Stomach (tissue), 4 donors: ENCODE data around the gene WDR86.

Source experiments
- POLR2A ChIP-seq, 4 donors: fragments of 450-650 bp; IDR thresholded peaks; one replicate each; pipeline ENCODE4 v1.6.1; 2016; ENCODE audit warnings: antibody characterized with exemption in 4 of 4, control low read depth in 2 of 4, mild to moderate bottlenecking in 1 of 4, moderate library complexity in 1 of 4
- TF ChIP-seq, protein P1 (sequence below), 7 experiments: fragments of 450-650 bp in 4 of 7; fragments of 200-600 bp in 3 of 7; sonication (generic) in 3 of 7; IDR thresholded peaks; one replicate each; pipeline ENCODE4 v1.5.1; 2016 to 2019; ENCODE audit warnings: antibody characterized with exemption in 7 of 7, control low read depth in 2 of 7, mild to moderate bottlenecking in 1 of 7

DNA sequence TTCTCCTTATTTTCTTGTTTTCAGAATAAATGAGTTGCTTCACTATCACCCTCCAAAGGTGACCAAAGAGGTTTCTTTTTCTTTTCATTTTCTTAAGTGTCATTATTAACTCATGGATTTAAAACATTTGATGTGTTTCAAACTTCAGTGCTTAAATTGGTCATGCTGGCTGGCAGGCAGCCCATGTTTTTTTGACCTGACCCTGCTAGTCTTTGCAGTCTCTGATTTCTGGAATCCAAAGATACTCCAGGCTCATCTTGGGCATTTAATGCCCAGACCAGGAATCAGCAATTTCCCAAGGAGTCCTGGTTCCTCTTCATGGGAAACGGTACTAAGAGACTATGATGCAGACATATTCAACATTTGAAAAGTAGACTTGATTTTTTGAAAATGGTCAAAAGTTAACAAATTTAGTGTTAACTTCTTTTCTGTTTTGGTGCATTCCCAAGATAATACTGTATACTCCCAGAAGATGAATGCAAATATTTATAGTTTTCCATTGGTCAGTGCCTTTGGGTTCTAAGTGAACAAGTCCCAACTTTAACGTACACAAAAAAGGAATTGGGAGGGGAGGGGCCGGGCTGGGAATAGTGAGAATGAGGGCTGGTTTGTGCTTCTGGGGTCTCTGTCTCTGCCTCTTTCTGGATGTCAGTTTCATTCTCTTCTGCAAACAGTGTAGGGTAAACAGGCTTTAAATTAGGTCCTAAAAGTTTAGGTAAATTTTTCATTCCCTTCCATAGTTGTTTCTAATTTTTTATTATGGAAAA is 48.5 kb downstream of the WDR86 start:
- TF ChIP-seq, protein P1, sequence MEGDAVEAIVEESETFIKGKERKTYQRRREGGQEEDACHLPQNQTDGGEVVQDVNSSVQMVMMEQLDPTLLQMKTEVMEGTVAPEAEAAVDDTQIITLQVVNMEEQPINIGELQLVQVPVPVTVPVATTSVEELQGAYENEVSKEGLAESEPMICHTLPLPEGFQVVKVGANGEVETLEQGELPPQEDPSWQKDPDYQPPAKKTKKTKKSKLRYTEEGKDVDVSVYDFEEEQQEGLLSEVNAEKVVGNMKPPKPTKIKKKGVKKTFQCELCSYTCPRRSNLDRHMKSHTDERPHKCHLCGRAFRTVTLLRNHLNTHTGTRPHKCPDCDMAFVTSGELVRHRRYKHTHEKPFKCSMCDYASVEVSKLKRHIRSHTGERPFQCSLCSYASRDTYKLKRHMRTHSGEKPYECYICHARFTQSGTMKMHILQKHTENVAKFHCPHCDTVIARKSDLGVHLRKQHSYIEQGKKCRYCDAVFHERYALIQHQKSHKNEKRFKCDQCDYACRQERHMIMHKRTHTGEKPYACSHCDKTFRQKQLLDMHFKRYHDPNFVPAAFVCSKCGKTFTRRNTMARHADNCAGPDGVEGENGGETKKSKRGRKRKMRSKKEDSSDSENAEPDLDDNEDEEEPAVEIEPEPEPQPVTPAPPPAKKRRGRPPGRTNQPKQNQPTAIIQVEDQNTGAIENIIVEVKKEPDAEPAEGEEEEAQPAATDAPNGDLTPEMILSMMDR (IDR thresholded peaks at IDR 0.05) = no peak
- TF ChIP-seq POLR2A (IDR thresholded peaks at IDR 0.05) = no peak
